OCI-M1 (cell line): ENCODE data around the gene UGT1A1.

Experiments
- DNase-seq: peaks from one replicate; lab custom pipeline; 2025; lab: John Stamatoyannopoulos, UW

UGT1A1 gene

GRCh38 chr2:233758141-233758540, 1.9 kb upstream of the UGT1A1 start:
- no peak for DNase-seq

- DNase-seq: no peak
These were observed 1.2 kb upstream of the UGT1A1 start for GRCh38 chr2:233758849-233759248.

- no peak for DNase-seq
These were observed 1.1 kb downstream of the UGT1A1 start for GRCh38 chr2:233761040-233761769.

- DNase-seq: no peak
These were observed 4.2 kb downstream of the UGT1A1 start for GRCh38 chr2:233764264-233764663.

- DNase-seq: no peak
These were observed 4.7 kb downstream of the UGT1A1 start for GRCh38 chr2:233764761-233765160.

DNA sequence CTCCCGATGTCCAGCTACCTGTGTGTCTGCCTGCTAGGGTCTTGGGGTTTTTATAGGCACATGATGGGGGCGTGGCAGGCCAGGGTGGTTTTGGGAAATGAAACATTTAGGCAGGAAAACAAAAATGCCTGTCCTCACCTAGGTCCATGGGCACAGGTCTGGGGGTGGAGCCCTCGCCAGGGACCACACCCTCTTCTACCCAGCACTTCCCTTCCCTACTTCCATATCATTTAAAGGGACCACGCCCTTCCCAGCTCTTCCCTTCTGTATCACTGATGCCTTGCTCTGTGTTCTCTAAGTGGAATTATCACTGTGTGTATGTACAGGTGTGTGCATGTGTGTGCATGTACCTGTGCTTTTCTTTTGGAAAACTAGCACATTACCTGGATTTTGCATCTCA, 6.3 kb downstream of the UGT1A1 start:
- no peak for DNase-seq

DNA sequence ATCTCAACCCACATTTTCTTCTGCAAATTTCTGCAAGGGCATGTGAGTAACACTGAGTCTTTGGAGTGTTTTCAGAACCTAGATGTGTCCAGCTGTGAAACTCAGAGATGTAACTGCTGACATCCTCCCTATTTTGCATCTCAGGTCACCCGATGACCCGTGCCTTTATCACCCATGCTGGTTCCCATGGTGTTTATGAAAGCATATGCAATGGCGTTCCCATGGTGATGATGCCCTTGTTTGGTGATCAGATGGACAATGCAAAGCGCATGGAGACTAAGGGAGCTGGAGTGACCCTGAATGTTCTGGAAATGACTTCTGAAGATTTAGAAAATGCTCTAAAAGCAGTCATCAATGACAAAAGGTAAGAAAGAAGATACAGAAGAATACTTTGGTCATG, 8.0 kb downstream of the UGT1A1 start:
- no peak for DNase-seq

GRCh38 chr2:233769260-233769659, 9.2 kb downstream of the UGT1A1 start:
- no peak for DNase-seq

GRCh38 chr2:233772153-233772552, 12.1 kb downstream of the UGT1A1 start:
- no peak for DNase-seq

DNA sequence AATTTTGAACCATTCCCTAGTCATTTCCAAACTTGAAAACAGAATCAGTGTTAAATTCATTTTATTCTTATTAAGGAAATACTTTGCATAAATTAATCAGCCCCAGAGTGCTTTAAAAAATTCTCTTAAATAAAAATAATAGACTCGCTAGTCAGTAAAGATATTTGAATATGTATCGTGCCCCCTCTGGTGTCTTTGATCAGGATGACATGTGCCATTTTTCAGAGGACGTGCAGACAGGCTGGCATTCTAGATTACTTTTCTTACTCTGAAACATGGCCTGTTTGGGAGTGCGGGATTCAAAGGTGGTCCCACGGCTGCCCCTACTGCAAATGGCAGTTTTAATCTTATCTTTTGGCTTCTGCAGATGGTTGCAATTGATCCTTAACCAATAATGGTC, 12.5 kb downstream of the UGT1A1 start:
- DNase-seq: no peak

DNA sequence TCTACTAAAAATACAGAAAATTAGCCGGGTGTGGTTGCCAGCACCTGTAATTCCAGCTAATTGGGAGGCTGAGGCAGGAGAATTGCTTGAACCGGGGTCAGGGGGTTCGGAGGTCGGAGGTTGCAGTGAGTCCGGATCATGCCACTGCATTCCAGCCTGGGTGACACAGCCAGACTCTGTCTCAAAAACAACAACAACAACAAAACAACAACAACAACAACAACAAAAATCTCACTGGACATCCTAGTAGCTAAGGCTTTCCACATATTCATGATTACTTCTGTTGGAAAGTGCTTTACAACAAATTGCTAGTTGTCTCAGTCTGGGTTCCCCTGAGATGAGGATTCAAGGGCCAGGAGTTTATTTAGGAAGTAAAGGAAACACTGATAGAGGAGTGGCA, 13.8 kb downstream of the UGT1A1 start:
- no peak for DNase-seq

DNA sequence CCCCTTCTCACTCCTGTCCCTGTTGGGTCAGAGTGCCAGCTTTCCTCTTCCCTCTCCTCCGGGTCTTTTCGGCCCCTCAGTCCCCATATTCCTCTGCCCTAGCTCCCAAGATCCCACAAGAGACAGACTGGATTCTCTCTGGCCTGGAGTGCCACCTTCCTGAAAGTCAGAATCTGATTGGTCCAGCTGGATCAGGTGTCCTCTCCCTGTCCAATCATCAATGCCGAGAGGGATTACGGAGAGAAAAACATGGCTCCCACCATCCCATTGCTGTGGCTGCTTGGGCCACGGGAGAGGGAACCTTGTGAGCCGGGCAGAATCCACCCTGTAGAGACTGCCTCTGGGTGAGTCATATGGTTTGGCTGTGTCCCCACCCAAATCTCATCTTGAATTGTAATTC, 15.3 kb downstream of the UGT1A1 start:
- DNase-seq: no peak

- no peak for DNase-seq
These were observed 18.0 kb downstream of the UGT1A1 start, which contains the start of gene MROH2A for GRCh38 chr2:233778030-233778429. MROH2A (plus strand) TSS chr2:233778330; CDS start chr2:233779359, 1,029 bp downstream.

DNA sequence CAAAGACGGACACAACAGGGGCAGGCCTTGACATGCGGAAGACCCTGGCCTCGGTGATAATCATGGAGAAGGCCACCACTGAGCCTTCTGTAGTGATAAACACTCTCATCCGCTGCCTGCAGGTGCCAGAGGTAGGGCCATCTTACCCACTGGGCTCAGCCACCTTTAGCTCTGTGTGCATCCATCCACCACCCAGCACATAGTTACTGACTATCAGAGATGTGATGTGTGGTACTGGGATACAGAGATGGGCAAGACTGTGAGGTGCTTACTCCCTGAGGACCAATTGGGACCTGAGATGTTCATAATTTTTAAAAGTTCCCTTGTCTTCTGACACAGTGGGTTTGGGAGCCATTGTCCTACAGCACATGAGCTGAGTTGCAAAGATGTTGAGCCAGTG, 19.7 kb downstream of the UGT1A1 start:
- DNase-seq: no peak

GRCh38 chr2:233780771-233781170, 20.7 kb downstream of the UGT1A1 start:
- no peak for DNase-seq

- no peak for DNase-seq
These were observed 29.5 kb downstream of the UGT1A1 start for GRCh38 chr2:233789554-233789953.

DNA sequence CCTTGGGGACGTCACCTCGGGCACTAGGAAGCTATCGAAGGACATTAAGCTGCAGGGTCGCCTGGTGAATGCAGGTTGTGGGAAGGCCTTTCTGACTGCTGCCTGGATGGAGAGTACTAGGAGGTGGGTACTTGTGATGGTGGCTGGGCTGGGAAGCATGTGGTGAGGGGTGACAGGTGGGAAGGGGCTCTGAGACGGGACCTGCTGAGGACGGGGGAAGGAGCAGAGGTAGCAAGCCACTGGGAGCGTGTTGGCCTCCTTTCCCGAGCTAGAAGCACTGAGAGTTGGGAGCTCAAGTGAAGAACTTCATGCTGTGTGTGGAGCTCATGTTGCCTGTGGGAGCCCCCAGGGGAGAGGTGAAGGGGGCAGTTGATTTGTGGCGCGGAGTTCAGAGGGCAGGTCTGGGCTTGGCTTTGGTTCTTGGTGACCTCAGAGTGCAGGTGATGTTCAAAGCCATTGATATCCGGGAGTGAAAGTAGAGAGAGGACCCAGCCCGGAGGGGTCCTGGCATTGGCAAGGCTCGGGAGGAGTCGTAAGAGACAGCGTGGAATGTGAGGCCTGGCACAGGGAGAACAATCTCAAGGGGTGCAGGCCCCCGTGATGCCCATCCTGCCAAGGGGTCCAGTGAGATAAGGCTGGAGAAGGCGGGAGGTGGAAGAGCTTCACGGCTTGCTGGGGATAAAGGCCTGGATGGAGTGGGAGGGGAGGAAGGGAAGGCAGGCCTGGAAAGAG, 31.2 kb downstream of the UGT1A1 start:
- DNase-seq: no peak

GRCh38 chr2:233791883-233792329, 31.8 kb downstream of the UGT1A1 start:
- DNase-seq: no peak

DNA sequence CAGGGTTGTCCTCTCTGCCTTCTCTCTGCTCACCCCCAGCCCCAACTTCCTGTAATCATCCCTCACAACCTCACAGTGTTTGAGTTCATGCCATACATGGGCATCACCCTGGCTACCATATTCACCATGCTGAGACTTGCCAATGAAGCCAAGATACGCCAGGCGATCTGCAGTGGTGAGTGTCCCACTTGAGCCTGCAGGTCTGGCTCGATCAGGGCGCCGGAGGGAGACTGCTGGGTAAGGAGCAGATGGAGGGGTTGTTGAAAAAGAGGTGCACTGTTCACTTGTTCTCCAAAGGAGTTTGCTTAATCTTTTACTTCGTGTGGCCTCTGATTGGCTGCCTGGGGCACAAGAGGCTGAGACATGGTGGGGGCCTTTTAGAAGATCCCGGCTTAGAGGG, 32.6 kb downstream of the UGT1A1 start:
- no peak for DNase-seq

DNA sequence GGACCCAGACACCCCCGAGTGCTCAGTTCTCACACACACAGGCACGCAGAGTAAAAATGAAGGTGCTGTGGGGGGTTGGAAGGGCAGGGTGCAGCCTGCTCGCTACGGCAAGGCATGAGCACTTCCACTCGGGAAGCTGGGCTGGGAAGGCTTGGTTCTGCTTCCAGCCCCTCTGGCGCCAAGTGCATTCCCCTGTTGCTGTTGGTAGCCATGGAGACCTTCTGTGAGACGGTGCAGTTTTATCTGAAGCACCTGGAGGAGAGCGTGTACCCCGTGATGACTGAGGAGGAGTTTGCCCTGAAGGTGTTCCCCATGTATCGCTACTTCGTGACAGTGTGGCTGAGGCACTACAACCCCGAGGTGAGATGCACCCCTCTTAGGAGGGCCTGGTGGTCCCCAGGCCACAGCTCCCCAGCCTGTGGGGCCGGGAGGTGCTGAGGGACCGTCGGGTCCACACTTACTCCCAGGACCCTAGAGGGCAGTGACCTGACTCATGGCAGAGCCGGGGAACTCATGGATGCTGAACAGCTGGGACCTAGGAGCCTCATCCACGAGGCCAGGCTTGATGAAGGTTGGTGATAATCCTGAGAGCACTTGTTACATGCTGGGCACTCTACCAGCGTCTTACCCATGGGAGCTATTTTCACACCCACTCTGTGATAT, 33.5 kb downstream of the UGT1A1 start:
- no peak for DNase-seq

DNA sequence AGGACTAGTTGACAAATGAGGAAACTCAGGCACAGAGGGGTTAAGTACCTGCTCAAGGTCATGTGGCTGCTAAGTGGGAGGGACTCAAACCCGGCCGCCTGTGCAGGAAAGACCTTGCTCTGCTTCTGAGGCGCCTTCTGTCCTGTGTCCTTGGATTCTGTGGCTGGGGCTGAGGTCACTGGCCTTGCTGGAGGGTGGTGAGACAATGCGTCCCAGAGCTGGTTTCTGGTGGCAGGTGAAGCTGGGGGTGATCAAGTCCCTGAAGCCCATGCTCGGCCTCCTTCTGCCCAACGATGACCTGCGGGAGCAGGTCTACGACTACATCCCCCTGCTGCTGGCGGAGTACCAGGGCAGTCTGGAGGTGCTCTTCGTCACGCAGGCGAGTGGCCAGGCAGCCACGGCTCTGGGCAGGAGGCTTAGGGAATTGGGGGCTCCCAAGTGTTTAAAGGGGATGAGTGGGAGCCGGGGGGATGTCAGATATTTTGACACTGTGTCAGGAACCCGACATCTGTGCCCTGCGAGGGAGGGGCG, 34.1 kb downstream of the UGT1A1 start:
- no peak for DNase-seq

GRCh38 chr2:233795735-233796171, 35.7 kb downstream of the UGT1A1 start:
- no peak for DNase-seq

- no peak for DNase-seq
These were observed 36.2 kb downstream of the UGT1A1 start for GRCh38 chr2:233796254-233796653.
